Measurements from ENCODE around the gene C21orf91. TPM values are rescaled to one million over a fixed set of nuclear protein-coding genes. Genes with fewer than 3 reads are reported as not detected.
A peak's percentile ranks its signal among the peaks of the same experiment; 100 is the strongest.

Gene C21orf91
- 5.6 and 10.5 TPM in 2 replicates for total RNA-seq

GRCh38 chr21:17819114-17819876, at the start of gene C21orf91:
Gene C21orf91, minus strand, starts transcription at chr21:17819356. Its CDS starts 1,038 bp downstream, at chr21:17818318.
- peak; percentile 70 for DNase-seq (ENCODE audit: low read depth)

- no peak for DNase-seq (ENCODE audit: low read depth)
Observed at GRCh38 chr21:17866590-17866989, 47.4 kb upstream of the C21orf91 start.

DNA sequence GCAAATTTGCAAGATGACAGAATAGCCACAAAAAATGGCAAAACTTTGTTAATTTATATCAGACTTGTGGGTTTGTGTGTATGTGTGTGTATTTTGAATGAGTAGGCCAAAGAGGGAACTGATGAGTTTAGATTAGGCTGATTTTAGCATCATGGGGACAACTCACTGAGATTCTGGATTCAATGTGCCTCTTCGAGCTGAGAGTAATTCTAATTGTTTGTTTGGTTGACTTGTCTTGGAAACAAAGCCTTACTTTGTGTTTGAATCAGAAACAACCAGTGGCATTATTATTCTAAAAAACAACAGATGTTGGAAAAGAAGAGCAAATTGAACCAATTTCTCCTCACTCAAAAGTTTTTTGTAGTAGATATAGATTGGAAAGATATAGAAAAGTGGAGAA, 40.5 kb upstream of the C21orf91 start:
- DNase-seq (ENCODE audit: low read depth): no peak

DNA sequence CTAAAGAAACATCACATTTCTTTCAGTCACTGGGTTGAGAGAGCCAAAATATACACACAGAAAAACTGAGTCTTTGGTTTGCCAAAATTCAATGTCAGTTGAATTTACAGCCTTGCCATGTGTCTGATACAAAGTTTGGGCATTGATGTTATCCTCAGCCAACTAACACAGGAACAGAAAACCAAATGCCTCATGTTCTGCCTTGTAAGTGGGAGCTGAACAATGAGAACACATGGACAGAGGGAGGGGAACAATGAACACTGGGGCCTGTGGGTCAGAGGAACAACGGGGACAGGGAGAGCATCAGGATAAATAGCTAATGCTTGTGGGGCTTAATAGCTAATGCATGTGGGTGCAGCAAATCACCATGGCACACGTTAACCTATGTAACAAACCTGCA, 39.6 kb upstream of the C21orf91 start:
- DNase-seq (ENCODE audit: low read depth): no peak

- no peak for DNase-seq (ENCODE audit: low read depth)
Observed at GRCh38 chr21:17854745-17855144, 35.6 kb upstream of the C21orf91 start.

- DNase-seq (ENCODE audit: low read depth): no peak
Observed at GRCh38 chr21:17853393-17854275, 34.5 kb upstream of the C21orf91 start.

DNA sequence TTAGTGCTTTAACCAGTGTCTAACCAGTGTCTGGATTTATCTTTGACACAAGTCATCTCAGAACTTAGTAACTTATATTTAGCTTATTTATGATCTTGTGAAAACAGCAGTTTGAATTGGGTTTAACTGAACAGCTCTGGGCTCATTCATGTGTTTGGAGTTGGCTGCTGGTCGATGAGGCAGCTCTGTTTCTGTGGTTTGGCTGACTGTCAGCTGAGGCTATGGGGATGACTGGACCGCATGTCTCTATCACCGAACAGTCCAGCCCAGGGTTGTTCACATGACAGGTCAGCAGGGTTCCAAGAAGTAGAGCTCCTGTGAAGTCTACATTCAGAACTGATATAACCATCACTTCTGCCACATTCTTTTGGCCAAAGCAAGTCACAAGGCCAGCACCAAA, 29.1 kb upstream of the C21orf91 start:
- DNase-seq (ENCODE audit: low read depth): peak; percentile 92

DNA sequence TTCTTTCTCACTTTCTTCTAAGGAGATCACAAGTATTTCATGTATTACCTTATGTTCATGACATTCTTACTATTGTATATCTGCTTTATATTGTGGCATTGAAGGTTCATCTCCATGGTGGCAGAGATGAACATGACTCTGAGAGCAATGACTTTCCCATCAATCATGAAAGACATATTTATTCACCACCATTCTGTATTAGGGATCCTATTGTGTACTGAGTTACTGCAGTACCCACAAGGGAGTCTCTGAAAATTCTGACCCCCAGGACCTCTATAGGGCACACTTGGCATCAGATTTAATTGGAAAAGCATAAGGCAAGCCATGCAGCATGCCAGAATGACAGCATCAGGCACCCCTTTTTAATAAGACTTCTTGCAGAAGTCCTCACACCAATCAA, 21.9 kb upstream of the C21orf91 start:
- DNase-seq (ENCODE audit: low read depth): no peak

- DNase-seq (ENCODE audit: low read depth): no peak
Observed at GRCh38 chr21:17834639-17835354, 15.6 kb upstream of the C21orf91 start.

DNA sequence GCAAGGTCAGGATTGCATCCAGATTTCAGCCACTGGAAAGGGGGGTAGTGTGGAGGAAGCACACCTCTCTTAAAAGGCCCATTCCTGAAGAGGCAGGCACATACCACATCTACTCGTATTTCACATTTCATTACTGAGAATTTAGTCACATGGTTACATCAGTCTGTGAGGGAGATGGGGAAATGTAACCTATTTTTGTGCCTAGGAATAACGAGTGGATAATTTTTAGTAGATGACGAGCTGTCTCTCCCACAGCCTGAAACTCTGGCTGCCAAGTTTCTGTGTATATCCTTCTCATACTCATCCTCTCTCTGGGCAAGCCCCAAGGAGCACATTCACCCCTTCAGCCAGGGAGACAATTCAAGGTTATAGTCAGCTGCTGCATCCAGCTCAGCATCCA, 10.3 kb upstream of the C21orf91 start:
- no peak for DNase-seq (ENCODE audit: low read depth)

DNA sequence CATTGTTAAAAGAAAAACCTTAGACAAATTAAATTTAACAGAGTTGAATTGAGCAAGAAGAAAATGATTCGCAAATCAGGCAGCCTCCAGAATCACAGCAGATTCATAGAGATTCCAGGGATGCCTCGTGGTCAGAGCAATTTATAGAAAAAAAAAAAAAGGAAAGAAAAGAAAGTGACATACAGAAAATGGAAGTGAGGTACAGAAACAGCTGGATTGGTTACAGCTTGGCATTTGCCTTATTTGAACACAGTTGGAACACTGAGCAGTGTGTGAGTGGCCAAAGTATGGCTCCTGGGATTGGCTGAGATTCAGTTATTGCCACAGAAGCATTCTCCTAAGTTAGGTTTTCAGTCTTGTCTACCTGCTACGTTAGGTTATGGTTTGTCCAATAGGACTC, 9.1 kb upstream of the C21orf91 start:
- DNase-seq (ENCODE audit: low read depth): peak; percentile 57

DNA sequence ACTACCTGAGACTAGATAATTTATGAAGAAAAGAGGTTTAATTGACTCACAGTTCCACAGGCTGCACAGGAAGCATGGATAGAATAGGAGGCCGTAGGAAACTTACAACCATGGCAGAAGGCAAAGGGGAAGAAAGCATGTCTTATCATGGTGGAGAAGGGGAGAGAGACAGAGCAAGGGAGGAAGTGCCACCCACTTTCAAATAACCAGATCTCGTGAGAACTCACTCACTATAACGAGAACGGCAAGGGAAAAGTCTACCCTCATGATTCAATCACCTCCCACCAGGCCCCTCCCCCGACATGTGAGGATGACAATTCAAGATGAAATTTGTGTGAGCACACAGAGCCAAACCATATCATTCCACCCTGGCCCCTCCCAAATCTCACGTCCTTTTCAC, 4.7 kb upstream of the C21orf91 start:
- DNase-seq (ENCODE audit: low read depth): no peak

DNA sequence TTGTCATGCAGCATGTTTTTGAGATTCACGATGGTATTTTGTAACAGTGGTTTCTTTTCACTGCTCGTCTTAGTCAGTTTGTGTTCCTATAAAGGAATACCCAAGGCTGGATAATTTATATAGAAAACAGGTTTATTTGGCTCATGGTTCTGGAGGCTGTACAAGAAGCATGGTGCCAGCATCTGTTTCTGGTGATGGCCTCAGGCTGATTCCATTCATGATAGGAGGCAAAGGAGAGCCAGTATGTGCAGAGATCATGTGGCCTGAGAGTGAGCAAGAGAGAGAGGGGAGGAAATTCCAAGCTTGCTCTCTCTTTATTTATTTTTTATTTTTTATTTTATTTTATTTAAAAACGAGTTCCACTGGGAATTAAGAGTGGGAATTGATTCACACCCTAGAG, 2.0 kb upstream of the C21orf91 start:
- no peak for DNase-seq (ENCODE audit: low read depth)

- peak; percentile 59 for DNase-seq (ENCODE audit: low read depth)
Observed at GRCh38 chr21:17819877-17820229, 697 bp upstream of the C21orf91 start.

- DNase-seq (ENCODE audit: low read depth): peak; percentile 30
Observed at GRCh38 chr21:17818186-17819113, 706 bp downstream of the C21orf91 start.

- DNase-seq (ENCODE audit: low read depth): no peak
Observed at GRCh38 chr21:17813353-17813752, 5.8 kb downstream of the C21orf91 start.

GRCh38 chr21:17805966-17806365, 13.2 kb downstream of the C21orf91 start:
- no peak for DNase-seq (ENCODE audit: low read depth)

GRCh38 chr21:17803536-17803935, 15.6 kb downstream of the C21orf91 start:
- DNase-seq (ENCODE audit: low read depth): no peak

- peak; percentile 81 for DNase-seq (ENCODE audit: low read depth)
Observed at GRCh38 chr21:17802572-17802971, 16.6 kb downstream of the C21orf91 start.

DNA sequence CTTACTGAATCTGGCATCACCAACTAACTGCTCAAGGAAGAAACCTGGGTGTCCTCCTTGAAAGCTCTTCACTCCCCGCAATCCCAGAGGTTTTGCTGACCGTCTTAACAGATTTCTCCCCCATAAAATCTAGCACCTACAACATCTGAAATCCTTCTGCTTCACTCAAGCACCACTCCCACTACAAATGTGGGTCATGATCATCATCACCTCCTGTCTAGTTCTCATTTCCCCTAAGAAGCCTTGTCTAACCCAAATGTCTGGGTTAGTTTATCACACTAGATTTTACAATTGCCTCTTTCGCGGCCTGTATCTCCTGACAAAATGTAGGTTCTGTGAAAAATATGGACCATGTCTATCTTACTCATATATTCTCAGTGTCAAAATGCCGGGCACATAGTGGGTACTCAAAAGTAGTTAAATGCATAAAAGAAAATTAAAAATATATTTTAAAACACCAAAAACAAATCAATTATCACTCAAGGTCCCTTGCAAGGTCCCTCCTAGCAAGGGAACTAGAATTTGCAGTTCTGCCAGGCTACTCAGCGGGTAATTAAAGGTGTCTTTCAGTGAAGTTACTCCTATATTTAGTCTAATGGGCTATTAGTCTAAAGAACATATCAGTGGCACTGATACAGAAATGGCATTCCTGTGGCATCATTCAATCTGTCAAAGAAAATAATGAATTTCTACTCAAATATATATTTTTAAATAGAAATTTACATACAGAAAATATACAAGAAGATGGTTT, 19.6 kb downstream of the C21orf91 start:
- DNase-seq (ENCODE audit: low read depth): no peak

- DNase-seq (ENCODE audit: low read depth): no peak
Observed at GRCh38 chr21:17798796-17799195, 20.4 kb downstream of the C21orf91 start.
